Testis (tissue), 2 donors: ENCODE results near the gene ODAM.

Experiments
- POLR2A ChIP-seq: fragments of 450-650 bp; IDR thresholded peaks from one replicate; pipeline ENCODE4 v1.6.1; 2017; ENCODE audit warnings: antibody characterized with exemption, mild to moderate bottlenecking, moderate library complexity
- TF ChIP-seq, protein P1 (sequence below), 3 experiments: fragments of 450-650 bp in 2 of 3; fragments of 200-600 bp in 1 of 3; sonication (generic) in 1 of 3; IDR thresholded peaks; one replicate each; pipeline ENCODE4 v1.5.1; 2016 to 2019; ENCODE audit warnings: antibody characterized with exemption in 3 of 3, mild to moderate bottlenecking in 2 of 3, moderate library complexity in 1 of 3

DNA sequence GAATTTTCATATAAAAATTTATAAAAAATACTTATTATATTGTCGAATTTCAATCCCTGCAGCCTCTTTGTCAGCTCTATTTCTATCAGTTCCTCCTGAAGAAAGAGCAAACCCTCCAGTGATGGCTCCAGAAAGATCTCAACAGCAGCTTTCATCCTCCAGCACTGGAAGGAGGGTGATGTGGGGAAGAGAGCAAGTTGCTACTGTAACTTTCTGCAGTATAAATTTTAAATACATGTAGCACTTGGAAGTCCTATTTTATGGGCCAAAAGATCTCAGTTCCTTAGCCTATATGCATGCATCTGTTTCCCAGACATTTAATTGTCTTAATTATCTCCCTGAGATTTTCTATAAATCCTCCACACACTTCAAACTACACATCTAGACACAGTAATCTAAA is 13.7 kb upstream of the ODAM start:
- TF ChIP-seq, protein P1, sequence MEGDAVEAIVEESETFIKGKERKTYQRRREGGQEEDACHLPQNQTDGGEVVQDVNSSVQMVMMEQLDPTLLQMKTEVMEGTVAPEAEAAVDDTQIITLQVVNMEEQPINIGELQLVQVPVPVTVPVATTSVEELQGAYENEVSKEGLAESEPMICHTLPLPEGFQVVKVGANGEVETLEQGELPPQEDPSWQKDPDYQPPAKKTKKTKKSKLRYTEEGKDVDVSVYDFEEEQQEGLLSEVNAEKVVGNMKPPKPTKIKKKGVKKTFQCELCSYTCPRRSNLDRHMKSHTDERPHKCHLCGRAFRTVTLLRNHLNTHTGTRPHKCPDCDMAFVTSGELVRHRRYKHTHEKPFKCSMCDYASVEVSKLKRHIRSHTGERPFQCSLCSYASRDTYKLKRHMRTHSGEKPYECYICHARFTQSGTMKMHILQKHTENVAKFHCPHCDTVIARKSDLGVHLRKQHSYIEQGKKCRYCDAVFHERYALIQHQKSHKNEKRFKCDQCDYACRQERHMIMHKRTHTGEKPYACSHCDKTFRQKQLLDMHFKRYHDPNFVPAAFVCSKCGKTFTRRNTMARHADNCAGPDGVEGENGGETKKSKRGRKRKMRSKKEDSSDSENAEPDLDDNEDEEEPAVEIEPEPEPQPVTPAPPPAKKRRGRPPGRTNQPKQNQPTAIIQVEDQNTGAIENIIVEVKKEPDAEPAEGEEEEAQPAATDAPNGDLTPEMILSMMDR (IDR thresholded peaks at IDR 0.05) = no peak
- no peak for TF ChIP-seq POLR2A
